Endothelial cell of umbilical vein (primary cell): Measurements from ENCODE around the gene DPM2.

Source experiments
- EZH2 ChIP-seq: IDR thresholded peaks from 2 replicates; pipeline ENCODE4 v1.6.1; 2012; ENCODE audit warnings: borderline replicate concordance, low read depth, mild to moderate bottlenecking, moderate library complexity, low read length, inconsistent platforms; ENCODE audit not compliant: severe bottlenecking
- MYC ChIP-seq: IDR thresholded peaks from one replicate; pipeline ENCODE4 v1.6.1; 2011; ENCODE audit warnings: mild to moderate bottlenecking, low read depth, low read length
- POLR2A ChIP-seq: IDR thresholded peaks from 2 replicates; pipeline ENCODE4 v1.6.1; 2012; ENCODE audit warnings: low read depth, mild to moderate bottlenecking, control low read depth, low read length
- POLR2AphosphoS5 ChIP-seq: IDR thresholded peaks from 2 replicates; pipeline ENCODE4 v1.6.1; 2012; ENCODE audit warnings: low read depth, mild to moderate bottlenecking, control low read depth, low read length, moderate library complexity; ENCODE audit not compliant: insufficient read depth
- TF ChIP-seq, protein P1 (sequence below): IDR thresholded peaks from 2 replicates; pipeline ENCODE4 v1.6.1; 2011; ENCODE audit not compliant: insufficient read depth, insufficient read length
- TF ChIP-seq, protein P2 (sequence below), 2 donors: IDR thresholded peaks; 1 replicate in 1 of 2; 2 replicates in 1 of 2; pipeline ENCODE4 v1.5.1; 2011; ENCODE audit warnings: low read length in 2 of 2, mild to moderate bottlenecking in 2 of 2, moderate library complexity in 2 of 2, control low read depth in 1 of 2, inconsistent platforms in 1 of 2, low read depth in 1 of 2; ENCODE audit not compliant: insufficient read depth in 1 of 2; ENCODE audit errors: extremely low read depth in 1 of 2

DNA sequence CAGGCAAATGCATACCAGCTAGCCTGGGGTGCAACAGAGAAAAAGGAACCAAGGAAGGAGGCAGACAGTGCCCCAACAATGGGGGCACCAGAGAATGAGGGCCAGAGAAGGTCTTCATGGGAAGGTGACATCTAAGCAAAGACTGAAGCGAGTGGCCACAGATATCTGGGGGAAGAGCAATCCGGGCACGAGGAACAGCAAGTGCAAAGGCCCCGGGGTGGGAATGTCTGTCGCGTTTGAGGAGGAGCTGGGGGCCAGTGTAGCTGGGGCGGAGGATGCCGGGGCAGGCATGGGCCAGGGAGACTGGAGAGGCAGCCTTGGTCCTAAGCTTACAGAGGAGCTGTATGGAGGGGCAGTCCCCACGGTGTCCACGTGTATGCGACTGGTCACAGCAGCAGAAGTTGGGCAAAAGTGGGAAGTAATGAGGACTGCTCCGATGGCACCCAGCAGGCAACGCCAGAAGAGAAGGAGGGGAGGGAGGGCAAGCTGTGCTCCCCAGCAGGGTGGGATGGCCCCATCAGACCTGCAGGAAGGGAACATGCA lies 24.0 kb upstream of the DPM2 start:
- no peak for TF ChIP-seq POLR2AphosphoS5
- TF ChIP-seq, protein P1, sequence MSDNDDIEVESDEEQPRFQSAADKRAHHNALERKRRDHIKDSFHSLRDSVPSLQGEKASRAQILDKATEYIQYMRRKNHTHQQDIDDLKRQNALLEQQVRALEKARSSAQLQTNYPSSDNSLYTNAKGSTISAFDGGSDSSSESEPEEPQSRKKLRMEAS, result no peak
- no peak for TF ChIP-seq POLR2A
- TF ChIP-seq, protein P2, sequence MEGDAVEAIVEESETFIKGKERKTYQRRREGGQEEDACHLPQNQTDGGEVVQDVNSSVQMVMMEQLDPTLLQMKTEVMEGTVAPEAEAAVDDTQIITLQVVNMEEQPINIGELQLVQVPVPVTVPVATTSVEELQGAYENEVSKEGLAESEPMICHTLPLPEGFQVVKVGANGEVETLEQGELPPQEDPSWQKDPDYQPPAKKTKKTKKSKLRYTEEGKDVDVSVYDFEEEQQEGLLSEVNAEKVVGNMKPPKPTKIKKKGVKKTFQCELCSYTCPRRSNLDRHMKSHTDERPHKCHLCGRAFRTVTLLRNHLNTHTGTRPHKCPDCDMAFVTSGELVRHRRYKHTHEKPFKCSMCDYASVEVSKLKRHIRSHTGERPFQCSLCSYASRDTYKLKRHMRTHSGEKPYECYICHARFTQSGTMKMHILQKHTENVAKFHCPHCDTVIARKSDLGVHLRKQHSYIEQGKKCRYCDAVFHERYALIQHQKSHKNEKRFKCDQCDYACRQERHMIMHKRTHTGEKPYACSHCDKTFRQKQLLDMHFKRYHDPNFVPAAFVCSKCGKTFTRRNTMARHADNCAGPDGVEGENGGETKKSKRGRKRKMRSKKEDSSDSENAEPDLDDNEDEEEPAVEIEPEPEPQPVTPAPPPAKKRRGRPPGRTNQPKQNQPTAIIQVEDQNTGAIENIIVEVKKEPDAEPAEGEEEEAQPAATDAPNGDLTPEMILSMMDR (IDR thresholded peaks at IDR 0.05; ENCODE audit: extremely low read depth in 1 of 2, insufficient read depth in 1 of 2, low read depth in 1 of 2, low read length in 2 of 2), result no peak
- TF ChIP-seq EZH2, result no peak
- no peak for TF ChIP-seq MYC
